Omental fat pad (tissue), 4 donors: ENCODE data around the gene PIGH. TPM values are rescaled to one million over a fixed set of nuclear protein-coding genes. Genes with fewer than 3 reads are reported as not detected.

Experiments used
- ATAC-seq: fragments of 150-250 bp; one replicate; pipeline ENCODE4 v1.9.1; 2016; ENCODE audit warnings: mild to moderate bottlenecking, moderate library complexity; ENCODE audit not compliant: low FRiP score
- DNase-seq: peaks from one replicate; pipeline ENCODE4 v3.0.0-alpha.2; 2019; ENCODE audit warnings: low spot score
- CTCF ChIP-seq, 3 donors: fragments of 450-650 bp; IDR thresholded peaks; one replicate each; pipeline ENCODE4 v1.5.1; 2016 to 2017; ENCODE audit warnings: antibody characterized with exemption in 3 of 3, mild to moderate bottlenecking in 3 of 3, moderate library complexity in 2 of 3
- total RNA-seq, 4 donors: library from RNA; depleted of rRNA; stranded (reverse); fragments of >200 nt; gene quantifications; one replicate each; pipeline ENCODE4 v1.1.0, GENCODE V29; 2016

Gene PIGH
- total RNA-seq, 4 donors from 2014 or later = 16.0 to 27.7 (median 24.9) TPM

DNA sequence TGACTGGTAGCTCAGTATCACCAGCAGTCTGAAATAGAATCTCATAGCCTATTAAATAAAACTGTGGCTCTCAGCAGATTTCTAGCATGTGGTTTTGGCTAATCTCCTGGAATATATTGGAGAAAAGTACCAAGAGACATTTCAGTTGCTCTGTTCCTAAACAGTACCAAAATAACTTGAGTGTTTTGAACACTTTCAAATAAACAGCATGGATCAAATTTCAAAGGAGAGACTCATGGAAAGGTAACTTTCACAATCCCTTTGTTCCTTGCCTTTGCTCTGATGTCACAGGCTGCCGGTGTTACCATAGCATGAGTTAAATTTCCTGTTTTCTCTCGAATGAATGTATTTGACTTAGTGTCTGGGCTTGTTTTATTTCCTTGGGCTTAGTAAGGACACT, 23.0 kb upstream of the PIGH start:
- ATAC-seq (no peak), DNase-seq (no peak)
- no peak for TF ChIP-seq CTCF (IDR thresholded peaks at IDR 0.05)

DNA sequence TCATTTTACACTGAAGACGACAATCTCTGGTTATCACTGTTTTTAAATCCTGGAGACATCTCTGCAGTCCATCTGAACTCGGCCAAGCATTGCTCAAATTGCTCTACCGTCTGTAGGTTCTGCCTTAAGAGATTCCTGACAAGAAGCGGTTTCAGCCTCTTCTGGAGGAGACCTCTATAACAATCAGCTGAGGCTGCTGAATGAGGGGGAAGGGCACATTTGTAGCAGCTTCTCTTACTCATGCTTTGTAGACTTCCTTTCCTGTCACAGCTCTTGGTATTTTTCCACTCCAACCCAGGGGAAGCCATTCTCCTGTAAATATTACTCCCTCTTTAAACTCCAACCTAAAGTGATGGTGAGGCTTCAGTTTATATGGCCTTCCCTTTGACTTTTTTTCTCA, 22.6 kb upstream of the PIGH start:
- DNase-seq (no peak), ATAC-seq (no peak)
- no peak for TF ChIP-seq CTCF (IDR thresholded peaks at IDR 0.05)

DNA sequence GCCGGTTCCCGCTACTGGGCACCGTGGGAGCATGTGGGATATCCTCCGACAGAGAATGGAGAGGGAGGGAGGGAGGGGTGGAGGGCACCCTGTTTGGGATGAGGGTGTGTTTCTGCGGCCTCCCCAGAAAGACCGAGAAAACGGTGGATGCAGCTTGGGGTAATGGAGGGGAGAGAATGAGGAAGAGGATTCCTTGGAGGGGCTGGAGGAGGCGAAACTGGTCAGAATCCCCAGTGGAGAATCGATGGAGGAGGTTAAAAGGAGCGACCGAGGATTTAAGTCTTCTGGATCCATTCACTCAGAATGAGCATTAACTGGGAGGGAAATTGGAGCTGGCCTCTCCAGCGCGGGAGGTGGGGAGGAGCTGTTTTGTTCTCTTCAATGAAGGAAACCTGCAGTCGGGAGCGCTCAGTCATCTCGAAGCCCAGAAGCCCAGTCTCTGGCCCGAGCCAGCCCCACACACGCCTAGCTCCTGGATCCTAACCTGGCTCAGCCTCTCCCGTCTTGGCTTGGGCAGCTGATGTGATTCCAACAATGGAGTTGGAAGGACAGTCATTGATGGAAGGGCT, 20.2 kb upstream of the PIGH start:
- DNase-seq (no peak), ATAC-seq (peak; percentile 16)
- TF ChIP-seq CTCF (IDR thresholded peaks at IDR 0.05) = no peak

- peak; percentile 98 for DNase-seq
- no peak for TF ChIP-seq CTCF (IDR thresholded peaks at IDR 0.05)
- peak; percentile 98 for ATAC-seq
These were observed 19.6 kb upstream of the PIGH start, which contains the start of gene ARG2 for GRCh38 chr14:67619446-67620216. Gene ARG2 (plus strand): TSS chr14:67619920. CDS start chr14:67619978, 58 bp downstream.

GRCh38 chr14:67618617-67619063, 18.6 kb upstream of the PIGH start:
- TF ChIP-seq CTCF (IDR thresholded peaks at IDR 0.05) = peak in 1 of 3 donors; percentile 55
- ATAC-seq = no peak
- no peak for DNase-seq

- ATAC-seq (no peak), DNase-seq (no peak)
- no peak for TF ChIP-seq CTCF (IDR thresholded peaks at IDR 0.05)
These were observed 10.4 kb upstream of the PIGH start for GRCh38 chr14:67610491-67610890.
